NCI-H1105 treated with DMSO at 0.1 percent for 48 hours (cell line): ENCODE measurements around the gene JMJD1C.
A peak's percentile ranks its signal among the peaks of the same experiment; 100 is the strongest.
"Not testable (repeated sequence)": the region's sequence is repeated elsewhere in the genome, so short reads cannot be mapped to it uniquely, and the experiment has no call there.

Experiments used
- DNase-seq: peaks from one replicate; lab custom pipeline; 2025; lab: John Stamatoyannopoulos, UW

The JMJD1C gene

GRCh38 chr10:63465293-63466143 is at the start of gene JMJD1C:
JMJD1C (minus strand) TSS chr10:63465977; CDS start chr10:63465662, 315 bp downstream.
- peak; percentile 60 for DNase-seq

- no peak for DNase-seq
Observed at GRCh38 chr10:63515002-63515763, 49.4 kb upstream of the JMJD1C start.

GRCh38 chr10:63506554-63506953 is 40.8 kb upstream of the JMJD1C start:
- DNase-seq, result no peak

GRCh38 chr10:63505562-63505961 is 39.8 kb upstream of the JMJD1C start:
- DNase-seq, result no peak

GRCh38 chr10:63504145-63504881 is 38.5 kb upstream of the JMJD1C start:
- peak; percentile 23 for DNase-seq

GRCh38 chr10:63503395-63503794 is 37.6 kb upstream of the JMJD1C start:
- no peak for DNase-seq

- DNase-seq, result no peak
Observed at GRCh38 chr10:63502832-63503231, 37.1 kb upstream of the JMJD1C start.

GRCh38 chr10:63501954-63502353 is 36.2 kb upstream of the JMJD1C start:
- DNase-seq, result no peak

GRCh38 chr10:63500551-63500950 is 34.8 kb upstream of the JMJD1C start:
- DNase-seq, result not testable (repeated sequence)

- DNase-seq, result no peak
Observed at GRCh38 chr10:63498665-63499064, 32.9 kb upstream of the JMJD1C start.

GRCh38 chr10:63497321-63497720 is 31.5 kb upstream of the JMJD1C start:
- DNase-seq, result no peak

- DNase-seq, result no peak
Observed at GRCh38 chr10:63496561-63496960, 30.8 kb upstream of the JMJD1C start.

- DNase-seq, result no peak
Observed at GRCh38 chr10:63494951-63495350, 29.2 kb upstream of the JMJD1C start.

- DNase-seq, result no peak
Observed at GRCh38 chr10:63493004-63493403, 27.2 kb upstream of the JMJD1C start.

- not testable (repeated sequence) for DNase-seq
Observed at GRCh38 chr10:63492317-63492690, 26.5 kb upstream of the JMJD1C start.

GRCh38 chr10:63491588-63492316 is 26.0 kb upstream of the JMJD1C start:
- DNase-seq, result no peak

- no peak for DNase-seq
Observed at GRCh38 chr10:63489838-63490237, 24.1 kb upstream of the JMJD1C start.

GRCh38 chr10:63487990-63488389 is 22.2 kb upstream of the JMJD1C start:
- no peak for DNase-seq

GRCh38 chr10:63483983-63484382 is 18.2 kb upstream of the JMJD1C start:
- no peak for DNase-seq

- no peak for DNase-seq
Observed at GRCh38 chr10:63481815-63482421, 16.1 kb upstream of the JMJD1C start.

GRCh38 chr10:63480237-63480636 is 14.5 kb upstream of the JMJD1C start:
- DNase-seq, result no peak
